ENCODE results near the gene OPA3.

OPA3 gene

DNA sequence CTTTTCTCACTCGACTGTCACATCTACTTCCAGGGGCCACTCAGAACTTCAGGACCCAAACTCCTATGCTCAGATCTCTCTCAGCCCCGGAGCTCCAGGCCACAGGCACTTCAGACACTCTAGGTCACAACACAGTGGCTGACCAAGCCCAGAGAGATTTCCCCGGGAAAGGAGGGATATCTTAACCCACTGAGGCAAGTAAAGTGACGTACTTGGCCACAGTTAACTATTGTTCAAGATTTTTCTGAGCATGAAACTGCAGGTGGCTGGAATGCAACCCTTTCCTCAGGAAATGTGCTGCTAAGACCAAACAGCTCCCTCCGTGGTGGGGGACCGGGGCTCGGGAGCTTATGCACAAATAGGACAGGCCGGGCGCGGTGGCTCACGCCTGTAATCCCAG, 23.9 kb downstream of the OPA3 start:
- no peak for FAIRE-seq

DNA sequence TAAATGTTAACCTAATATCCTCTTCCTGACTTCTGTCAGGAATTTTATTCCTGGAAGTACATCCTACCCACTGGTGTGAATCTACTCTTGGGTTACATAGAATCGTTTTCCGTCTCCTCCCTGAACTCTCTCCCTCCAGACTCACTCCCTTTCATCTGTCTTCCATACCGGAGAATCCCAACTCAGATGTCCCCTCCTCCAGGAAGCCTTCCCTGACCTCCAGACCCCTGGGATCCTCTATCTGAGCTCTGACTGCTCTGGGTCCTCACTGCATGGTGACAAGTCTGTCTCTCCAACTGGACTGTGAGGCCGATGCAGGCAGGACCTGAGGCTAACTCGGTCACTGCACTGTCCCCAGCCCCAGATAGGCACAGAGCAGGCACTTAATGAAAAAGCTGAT, 24.6 kb downstream of the OPA3 start:
- no peak for FAIRE-seq

DNA sequence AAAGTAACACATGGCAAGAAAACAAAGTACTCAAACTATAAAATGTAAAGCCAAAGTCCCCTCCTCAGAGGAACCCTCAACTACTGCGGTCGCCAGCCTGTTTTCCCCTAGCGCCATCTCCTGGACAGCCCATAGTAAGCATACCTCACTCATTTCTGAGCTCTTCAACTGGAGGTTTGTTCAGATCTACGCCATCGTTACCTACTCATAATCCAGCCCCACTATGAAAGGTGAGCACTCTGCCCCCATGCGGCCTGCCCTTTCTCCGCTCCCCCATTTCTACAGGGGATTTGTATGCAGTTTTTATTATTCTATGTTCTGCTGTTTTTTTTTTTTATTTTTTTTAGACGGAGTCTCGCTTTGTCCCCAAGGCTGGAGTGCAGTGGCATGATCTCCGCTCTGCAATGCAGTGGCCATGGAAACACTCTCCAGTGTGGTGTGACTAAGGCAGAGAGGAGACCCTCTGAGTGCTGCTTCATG, 26.2 kb downstream of the OPA3 start:
- FAIRE-seq = peak; percentile 89

DNA sequence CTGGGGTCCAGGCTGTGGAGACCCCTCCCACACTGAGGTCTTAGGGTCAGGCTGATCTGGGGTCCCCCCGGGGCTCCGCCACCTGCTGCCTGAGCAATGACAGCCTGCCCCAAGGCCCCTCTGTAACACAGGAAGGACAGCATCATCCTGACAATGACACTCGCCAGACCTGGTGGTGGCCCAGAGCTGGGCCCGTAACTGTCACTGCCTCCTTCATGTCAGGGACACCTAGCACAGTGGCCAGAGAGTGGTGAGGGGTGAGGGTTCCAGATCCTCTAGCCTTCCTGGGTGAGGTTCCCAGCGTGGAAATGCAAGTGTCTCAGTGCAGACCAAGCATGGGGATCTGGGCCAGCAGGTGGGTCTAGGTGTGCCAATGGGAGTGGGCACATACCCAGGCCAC, 27.8 kb downstream of the OPA3 start:
- FAIRE-seq = no peak

DNA sequence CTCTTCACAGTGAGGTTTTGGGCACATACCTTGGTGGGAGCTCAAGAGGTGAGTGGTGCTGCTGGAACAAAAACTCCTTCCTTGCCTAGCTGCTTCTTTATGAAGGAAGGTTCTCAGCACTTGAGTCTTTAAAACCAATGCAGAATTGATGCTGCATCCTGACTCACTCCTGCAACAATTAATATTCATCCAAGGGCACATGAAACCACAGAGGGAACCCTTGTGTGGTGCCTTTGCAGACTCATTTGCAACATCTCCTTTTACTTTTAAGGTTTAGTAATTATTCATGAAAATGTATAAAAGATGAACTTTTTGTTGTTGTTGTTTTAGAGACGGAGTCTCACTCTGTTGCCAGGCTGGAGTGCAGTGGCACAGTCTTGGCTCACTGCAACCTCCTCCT, 30.1 kb downstream of the OPA3 start:
- no peak for FAIRE-seq

DNA sequence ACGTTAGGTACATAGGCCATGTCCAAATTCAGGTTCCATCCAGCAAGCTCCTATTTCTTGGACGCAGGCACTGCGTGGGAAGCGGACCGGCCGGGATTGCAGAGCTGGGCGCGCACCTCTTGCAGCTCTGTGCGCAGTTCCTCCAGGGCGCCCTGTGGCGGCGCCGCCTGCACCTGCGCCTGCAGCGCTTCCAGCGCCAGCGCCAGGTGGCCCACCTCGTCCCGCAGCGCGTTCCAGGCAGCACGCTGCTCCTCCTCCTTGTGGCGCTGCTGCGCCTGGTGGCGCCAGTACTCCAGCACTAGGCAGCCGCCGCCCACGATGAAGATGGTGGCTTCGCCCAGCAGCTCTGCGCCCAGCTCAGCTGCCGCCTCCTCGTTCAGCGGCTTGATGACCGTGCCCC, 31.1 kb downstream of the OPA3 start:
- FAIRE-seq = no peak

DNA sequence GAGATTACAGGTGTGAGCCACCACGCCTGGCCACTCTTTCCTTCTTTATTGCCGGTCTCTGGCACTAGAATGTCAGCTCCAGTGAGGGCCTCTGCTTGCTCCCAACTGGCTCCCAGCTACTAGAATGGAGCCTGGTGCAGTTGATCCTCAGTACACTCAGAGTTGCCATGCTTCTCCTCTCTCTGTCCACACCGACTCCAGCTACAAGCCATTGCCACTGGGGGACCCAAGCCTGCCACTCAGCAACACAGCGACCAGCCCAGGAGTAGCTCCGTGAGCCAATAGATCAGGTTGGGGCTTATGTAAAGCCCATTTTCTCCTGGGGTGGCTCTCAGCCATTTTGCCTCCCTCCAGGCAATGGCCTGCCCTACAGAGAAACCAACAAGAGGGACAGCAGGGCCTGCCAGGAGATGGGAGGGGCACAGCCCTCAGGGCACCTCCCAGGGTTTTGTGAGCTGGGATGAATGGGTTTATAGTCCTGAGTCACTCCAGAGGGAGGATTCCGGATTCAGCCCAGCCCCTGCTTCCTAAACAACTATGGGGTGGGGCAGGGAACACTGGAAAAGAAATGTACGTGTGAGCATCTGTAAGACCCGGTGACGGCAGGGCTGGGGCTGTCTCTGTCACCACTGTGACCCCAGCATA, 36.5 kb downstream of the OPA3 start:
- FAIRE-seq = no peak

DNA sequence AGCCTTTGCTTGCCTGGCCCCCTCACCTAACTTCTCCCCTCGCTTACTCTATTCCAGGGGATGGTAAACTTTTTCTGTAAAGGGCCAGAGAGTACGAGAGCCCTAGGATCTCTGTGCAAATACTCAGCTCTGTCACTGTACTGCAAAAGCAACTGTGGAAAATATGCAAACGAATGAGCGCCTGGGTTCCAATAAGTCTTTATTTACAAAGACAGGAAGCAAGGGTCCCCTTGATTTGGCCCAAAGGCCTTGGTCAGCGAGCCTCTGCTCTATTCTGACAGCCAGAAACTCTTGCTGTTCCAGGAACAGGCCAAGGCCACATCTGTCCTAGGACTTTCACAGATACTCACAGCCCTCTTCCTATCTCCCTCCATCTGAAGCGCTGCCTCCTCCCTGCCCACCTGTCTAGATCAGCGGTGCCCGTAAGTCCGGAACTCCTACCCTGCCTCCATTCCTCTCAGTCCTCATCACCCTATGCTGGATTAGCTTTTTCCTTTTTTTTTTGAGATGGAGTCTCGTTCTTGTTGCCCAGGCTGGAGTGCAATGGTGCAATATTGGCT, 37.3 kb downstream of the OPA3 start:
- no peak for FAIRE-seq

DNA sequence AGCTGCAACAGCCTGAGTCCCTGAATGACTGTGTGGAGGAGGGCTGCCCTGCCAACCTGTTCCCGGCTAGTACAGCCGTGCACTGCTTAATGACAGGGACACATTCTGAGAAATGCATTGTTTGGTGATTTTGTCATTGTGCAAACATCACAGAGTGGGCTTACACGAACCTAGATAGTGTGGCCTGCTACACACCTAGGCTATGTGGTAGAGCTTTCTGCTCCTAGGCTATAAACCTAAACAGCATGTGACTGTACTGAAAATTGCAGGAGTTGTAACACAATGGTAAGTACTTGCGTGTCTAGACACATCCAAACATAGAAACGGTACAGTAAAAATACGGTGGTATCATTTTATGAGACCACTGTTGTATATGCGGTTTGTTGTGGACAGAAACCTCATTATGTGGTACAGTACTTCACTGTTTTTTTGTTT, 42.4 kb downstream of the OPA3 start:
- FAIRE-seq = no peak

DNA sequence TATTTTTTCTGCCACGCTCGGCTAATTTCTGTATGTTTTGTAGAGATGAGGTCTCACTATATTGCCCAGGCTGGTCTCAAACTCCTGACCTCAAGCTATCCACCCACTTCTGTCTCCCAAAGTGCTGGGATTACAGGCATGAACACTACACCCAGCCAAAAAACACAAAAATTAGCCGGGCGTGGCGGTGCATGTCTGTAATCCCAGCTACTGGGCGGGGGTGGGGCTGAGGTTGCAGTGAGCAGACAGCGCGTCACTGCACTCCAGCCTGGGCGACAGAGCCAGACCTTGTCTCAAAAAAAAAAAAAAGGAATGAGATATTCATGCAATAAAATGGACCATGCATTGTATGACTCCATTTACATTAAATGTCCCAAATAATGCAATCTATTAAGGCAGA, 45.1 kb downstream of the OPA3 start:
- no peak for FAIRE-seq

DNA sequence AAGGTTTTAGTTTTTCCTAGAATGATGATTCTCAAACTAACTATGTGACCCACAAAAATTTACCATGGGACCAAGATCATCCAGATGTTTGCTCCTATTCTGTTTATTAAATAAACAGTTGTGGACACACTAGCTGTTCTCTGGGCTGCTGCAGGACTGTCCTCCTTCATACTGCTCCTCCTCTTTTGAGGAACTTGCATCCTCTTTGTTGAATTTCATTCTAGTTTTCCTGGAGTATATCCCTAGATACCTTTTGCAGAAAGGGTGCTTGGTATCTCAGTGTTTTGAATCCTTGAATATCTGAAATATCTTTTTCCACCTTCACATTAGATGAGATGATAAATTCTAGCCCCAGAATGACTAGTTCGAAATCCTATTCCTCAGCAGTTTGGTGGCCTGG, 53.3 kb downstream of the OPA3 start:
- FAIRE-seq = no peak

DNA sequence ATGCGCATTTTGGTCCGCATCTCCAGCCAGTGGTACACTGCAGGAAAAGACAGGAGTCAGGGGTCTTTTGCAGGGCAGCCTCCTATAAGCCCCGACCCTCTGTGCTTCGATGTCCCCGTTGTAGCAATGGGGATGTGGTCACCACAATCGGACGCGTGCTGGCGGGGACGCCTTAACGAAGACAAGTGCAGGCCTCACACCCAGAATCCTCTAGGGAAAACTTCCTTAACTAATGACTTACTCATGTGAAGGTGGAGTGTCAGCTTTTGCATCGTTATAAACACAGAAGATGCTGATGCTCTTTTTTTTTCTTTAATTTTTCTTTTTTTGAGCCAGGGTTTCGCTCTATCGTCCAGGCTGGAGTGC, 55.2 kb downstream of the OPA3 start:
- no peak for FAIRE-seq

DNA sequence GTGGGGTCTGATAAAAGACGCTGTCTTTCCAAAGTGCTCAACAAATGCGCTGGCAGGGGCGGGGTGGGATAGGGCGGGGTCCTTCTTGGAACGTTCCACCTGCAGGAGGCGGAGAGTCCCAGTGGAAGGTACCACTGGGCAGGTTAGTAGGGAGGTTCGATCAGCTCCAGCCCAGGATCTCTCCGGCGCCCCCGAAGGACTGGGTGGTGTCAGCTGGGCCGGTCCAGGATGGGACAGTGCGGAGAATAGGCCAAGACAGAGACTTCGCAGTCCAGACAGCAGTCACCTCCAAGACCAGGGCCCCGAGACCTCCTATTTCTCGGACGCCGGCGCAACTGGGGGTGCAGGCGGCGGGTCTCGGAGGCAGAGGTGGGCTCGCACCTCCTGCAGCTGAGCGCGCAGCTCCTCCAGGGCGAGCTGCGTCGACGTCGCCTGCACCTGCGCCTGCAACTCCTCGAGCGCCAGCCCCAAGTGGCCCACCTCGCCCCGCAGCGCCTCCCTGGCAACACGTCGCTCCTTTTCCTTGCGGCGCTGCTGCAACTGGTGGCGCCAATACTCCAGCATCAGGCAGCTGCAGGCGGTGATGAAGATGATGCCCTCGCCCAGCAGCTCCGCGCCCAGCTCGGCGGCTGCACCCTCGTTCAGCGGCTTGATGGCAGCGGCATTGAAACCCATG, 55.7 kb downstream of the OPA3 start:
- no peak for FAIRE-seq

DNA sequence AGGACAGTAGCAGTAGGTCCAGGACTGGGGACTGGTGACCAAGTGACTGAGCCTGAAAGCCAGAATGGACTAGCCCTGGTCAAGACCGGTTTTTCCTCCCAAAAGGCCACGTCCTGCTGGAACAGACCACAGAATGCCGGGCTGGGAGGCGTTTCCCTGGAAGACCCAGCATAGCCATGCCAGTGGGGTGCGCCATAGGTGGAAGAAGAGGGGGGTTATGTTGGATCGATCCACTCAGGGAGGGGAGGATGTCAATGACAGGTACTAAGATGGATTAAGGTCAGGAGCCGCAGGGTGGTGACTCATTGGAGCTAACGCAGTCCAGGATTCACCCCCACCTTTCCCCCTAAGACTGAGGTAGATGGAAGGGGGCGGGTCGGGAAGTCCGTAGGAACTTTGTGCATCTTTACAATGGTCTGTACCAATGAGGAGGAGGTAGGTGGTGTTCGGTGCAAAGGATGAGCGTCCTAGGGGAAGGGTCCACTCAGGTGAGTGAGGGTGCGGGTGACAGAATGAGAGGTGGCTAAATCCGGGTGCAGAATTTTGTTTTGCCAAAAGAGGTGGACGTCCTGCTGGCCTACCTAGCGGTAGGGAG, 56.4 kb downstream of the OPA3 start:
- no peak for FAIRE-seq

DNA sequence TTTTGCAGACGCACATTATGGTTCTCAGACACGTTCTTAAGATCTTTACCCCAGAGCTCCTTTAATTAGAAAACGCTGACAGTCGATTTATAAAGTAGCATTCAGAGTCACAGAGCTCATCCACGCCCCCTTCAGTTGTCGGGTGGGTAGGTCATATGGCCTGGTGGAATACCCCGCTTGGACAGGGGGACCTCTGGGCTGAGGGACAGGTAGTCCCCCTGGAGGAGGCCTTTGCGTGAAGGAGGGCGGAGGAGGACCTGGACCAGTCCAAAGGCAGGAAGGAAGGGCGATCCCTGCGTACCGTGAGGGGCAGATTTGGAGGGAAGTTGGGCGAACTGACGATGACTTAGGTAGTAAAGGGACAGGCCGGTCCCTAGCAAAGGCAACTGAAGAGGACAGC, 56.9 kb downstream of the OPA3 start:
- FAIRE-seq = no peak

DNA sequence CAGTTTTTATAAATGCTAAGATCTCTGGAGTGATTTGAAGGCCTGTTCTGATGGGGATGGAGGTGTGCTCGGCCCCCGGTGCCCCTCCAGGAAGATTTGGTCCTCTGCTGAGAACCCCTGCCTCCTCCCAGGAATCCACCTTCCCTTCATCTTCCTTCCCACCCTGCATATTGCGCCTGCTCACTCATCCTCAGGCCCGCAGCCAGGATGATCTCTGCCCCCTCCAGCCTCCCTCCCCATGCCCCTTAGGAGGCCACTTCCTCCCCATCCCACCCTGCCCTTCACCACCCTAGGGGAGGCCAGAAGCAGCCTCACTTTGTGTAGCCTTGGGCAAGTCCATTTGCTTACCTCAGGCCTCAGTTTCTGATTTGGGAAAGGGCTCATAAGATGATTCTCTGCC, 57.6 kb downstream of the OPA3 start:
- FAIRE-seq = no peak

DNA sequence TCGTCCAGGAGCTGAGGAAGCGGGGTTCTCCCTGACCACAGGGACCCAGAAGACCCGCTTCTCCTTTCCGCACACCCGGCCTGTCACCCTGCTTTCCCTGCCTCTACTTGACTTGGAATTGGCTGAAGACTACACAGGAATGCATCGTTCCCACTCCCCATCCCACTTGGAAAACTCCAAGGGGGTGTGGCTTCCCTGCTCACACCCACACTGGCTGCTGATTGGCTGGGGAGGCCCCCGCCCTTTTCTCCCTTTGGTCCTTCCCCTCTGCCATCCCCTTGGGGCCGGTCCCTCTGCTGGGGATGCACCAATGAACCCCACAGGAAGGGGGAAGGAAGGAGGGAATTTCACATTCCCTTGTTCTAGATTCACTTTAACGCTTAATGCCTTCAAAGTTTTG, 58.5 kb downstream of the OPA3 start:
- FAIRE-seq = peak; percentile 39

DNA sequence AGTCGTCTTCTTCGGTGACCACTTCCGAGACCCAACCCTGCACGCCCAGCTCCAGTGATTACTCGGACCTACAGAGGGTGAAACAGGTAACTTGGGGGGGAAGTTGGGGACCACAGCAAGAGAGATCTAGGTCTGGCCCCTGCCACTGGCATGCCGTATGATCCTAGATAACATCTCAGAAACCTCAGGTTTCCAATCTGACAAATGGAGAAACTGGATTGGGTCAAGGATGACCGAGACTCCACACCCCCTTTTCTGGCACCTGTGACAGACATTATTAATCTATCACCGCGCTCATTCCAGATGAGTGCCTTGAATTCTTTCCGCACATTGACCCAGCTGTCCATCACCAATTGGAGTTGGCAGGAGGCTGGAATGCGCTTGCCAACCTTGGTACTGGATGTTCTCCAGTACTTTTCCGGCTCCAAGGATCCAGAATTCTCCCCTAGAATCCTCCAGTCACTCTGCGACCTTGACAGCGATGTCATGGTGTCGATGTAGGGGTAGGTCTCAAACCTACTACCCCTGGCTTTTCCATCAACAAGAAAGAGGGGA, 60.0 kb downstream of the OPA3 start:
- no peak for FAIRE-seq

DNA sequence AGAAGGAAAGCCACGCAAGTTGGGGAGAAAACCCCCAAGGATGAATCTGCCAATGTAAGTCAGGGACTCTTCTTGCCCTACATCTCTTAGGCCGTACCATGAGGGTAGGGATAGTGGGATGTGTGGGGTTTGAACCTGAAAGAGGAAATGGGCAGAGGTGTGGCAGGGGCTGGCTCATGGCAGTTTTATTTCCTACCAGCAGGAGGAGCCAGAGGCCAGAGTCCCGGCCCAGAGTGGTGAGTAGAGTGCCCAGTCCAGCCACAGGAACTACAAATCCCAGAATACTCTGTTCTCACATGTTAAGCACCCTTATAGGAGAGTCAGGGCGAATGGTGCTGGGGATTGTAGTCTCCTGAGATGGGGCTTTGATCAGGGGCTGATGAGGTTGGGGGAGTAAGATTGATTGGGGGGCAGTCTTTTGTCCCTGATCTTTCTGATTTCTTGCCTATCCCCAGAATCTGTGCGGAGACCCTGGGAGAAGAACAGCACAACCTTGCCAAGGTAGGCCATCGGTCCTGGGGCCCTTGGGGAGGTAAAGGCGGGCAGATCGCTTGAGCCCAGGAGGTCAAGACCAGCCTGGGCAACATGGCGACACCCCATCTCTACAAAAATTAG, 60.9 kb downstream of the OPA3 start:
- FAIRE-seq = peak; percentile 75

DNA sequence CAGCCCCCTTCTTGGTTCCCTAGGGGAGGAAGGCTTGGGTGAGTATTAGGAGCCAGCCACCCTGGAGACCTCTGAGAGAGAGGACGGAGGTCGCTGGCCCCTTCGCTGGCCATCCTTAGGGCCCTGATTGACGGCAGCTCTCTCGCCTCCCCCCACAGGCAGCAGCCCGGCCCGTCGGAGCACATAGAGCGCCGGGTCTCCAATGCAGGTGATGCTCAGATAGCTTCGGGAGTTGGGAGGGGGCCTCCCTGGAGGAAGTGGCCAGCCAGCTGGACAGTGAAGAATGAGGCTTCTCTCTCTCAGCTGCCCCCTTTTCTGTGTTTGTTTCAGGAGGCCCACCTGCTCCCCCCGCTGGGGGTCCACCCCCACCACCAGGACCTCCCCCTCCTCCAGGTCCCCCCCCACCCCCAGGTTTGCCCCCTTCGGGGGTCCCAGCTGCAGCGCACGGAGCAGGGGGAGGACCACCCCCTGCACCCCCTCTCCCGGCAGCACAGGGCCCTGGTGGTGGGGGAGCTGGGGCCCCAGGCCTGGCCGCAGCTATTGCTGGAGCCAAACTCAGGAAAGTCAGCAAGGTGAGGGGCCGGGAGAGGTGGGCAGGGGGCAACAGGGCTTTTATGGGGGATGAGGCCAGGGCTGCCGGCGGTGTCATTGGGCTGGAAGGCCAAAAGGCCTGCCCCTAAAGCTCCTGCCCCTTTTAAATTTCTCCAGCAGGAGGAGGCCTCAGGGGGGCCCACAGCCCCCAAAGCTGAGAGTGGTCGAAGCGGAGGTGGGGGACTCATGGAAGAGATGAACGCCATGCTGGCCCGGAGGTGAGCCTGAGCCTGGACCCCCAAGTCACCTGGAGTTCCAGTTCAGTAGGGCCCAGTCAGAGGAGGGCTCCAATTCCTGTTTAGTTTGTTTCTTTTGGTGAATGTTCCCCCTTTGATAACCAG, 62.3 kb downstream of the OPA3 start:
- no peak for FAIRE-seq

DNA sequence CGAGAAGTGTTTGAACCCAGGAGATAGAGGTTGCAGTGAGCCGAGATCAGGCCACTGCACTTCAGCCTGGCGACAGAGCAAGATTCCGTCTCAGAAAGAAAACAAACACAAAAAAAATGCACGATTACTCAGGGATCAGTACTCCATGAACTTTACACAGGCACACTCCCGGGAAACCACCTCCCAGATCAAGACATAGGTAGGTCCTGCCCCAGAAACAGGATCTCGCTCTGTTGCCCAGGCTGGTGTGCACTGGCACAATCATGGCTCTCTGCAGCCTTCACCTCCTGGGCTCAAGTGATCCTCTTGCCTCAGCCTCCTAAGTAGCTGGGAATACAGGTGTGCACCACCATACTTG, 66.2 kb downstream of the OPA3 start:
- FAIRE-seq = no peak

Measured in A204.1 (cell line).